ENCODE data around the gene LRCH2. TPM values are rescaled to one million over a fixed set of nuclear protein-coding genes. Genes with fewer than 3 reads are reported as not detected.

LRCH2 gene, protein sequence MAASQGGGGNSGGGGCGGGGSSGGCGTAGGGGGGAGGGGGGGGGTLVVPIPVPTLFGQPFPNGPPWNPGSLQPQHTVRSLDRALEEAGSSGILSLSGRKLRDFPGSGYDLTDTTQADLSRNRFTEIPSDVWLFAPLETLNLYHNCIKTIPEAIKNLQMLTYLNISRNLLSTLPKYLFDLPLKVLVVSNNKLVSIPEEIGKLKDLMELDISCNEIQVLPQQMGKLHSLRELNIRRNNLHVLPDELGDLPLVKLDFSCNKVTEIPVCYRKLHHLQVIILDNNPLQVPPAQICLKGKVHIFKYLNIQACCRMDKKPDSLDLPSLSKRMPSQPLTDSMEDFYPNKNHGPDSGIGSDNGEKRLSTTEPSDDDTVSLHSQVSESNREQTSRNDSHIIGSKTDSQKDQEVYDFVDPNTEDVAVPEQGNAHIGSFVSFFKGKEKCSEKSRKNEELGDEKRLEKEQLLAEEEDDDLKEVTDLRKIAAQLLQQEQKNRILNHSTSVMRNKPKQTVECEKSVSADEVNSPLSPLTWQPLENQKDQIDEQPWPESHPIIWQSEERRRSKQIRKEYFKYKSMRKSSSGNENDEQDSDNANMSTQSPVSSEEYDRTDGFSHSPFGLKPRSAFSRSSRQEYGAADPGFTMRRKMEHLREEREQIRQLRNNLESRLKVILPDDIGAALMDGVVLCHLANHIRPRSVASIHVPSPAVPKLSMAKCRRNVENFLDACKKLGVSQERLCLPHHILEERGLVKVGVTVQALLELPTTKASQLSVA
- 4.5 and 7.5 TPM in 2 replicates for total RNA-seq (2014; rRNA removed; shearing (Covaris generic))

DNA sequence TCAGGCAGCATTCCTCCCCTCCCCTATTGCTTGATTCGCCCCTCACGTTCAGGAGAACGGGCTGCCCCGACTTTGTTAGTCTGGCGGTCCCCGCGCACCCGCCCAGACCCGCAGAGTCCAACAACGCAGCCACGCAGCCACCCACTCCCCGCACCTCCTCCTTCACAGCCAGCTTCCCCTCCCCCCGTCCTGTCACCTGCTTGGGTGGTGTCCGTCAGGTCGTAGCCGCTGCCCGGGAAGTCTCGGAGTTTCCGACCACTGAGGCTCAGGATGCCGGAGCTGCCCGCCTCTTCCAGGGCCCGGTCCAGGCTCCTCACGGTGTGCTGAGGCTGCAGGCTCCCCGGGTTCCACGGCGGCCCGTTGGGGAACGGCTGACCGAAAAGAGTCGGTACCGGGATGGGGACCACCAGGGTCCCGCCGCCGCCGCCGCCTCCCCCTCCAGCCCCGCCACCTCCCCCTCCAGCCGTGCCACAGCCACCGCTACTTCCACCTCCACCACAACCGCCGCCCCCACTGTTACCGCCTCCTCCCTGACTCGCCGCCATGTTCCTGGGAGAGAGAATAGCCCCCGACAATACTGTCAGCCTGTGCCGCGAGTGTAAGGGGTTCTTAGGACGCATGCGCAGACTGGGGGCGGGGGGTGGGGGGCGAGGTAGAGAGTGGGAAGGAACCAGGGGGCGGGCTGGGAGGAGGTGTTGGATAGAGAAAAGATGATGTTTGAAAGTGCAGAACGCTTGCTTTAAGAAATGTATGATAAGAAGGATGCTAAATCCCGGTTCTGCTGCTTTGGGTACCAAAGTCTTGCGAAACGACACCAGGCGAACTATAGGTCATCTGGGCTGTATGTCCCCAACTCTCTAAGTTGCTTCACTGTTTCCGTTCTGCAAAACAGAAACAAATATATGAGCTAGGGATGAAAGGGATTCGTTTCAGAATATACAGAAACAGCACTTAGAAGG, at the start of gene LRCH2:
TSS of gene LRCH2 (minus strand) at position 600 of the 959 bp plus-strand sequence. CDS start at position 545, 55 bp downstream.
- Histone ChIP-seq H3K27me3 (ENCODE audit: control insufficient read depth, insufficient read depth, low read length) (peaks cover 6% of the 10 kb centered on the region; the same call in 1 of the 2 replicates), H3K4me3 (ENCODE audit: insufficient read depth, low read depth, low read length) (peak within 1 kb of the TSS; percentile 71)
- DNase-seq, result peak; percentile 89

DNA sequence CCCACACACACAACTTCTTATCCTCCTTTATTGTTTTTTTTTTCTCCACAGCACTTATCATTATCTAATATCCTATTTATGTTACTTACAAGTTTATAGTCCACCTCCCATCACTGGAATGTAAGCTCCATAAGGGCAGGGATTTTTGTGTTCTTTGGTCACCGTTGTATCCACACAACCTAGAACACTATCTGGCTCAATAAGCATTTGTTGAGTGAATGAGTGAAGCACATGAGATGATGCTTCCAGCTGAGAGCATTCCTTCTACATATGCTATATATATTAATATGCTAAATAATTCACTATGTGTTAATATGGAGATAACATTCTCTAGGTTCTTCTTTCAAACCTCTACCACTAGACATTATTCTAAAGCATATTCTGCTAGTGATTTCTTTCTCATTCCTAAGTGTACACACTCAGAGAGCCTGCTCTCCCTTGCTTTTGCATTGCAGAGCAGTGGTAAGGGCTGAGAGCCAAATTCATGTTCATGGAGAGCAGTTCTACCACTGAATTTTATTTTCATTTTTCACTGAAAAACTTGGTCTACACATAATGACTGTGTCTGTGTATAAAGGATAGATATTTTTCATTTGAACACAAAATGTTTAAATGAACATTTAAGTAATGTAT, 35.3 kb upstream of the LRCH2 start:
- H3K4me3 ChIP-seq (ENCODE audit: insufficient read depth, low read depth, low read length), result no peak overlapping the region
- H3K36me3 ChIP-seq (replicated peaks; ENCODE audit: control insufficient read depth, insufficient read depth, low read length), result no peaks in the 10 kb centered on the region
- DNase-seq, result no peak
- H3K27me3 ChIP-seq (ENCODE audit: control insufficient read depth, insufficient read depth, low read length), result no peaks in the 10 kb centered on the region

More for the DNA sequence above, at the start of gene LRCH2:
- no peaks in the 10 kb centered on the region for H3K36me3 ChIP-seq (replicated peaks; ENCODE audit: control insufficient read depth, insufficient read depth, low read length)

DNA sequence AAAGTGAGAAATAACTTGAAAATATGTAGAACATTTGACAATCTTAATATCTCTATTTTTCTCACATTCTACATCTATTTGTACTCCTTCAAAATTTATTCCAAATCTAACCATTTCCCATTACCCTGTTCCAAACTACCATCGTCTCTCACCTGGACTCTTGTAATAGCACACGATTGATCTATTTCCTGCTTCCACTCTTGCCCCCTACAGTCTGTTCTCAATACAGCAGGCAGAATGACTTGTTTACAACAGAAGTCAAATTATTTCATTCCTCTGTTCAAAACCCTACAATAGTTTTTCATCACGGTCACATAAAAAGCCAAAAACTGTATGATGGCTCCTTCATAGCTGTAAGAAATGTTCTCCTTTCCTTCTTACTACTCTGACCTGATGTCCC, 34.5 kb upstream of the LRCH2 start:
- DNase-seq, result peak; percentile 26
- no peak overlapping the region for H3K4me3 ChIP-seq (ENCODE audit: insufficient read depth, low read depth, low read length)
- no peaks in the 10 kb centered on the region for H3K36me3 ChIP-seq (replicated peaks; ENCODE audit: control insufficient read depth, insufficient read depth, low read length)
- H3K27me3 ChIP-seq (ENCODE audit: control insufficient read depth, insufficient read depth, low read length), result no peaks in the 10 kb centered on the region

DNA sequence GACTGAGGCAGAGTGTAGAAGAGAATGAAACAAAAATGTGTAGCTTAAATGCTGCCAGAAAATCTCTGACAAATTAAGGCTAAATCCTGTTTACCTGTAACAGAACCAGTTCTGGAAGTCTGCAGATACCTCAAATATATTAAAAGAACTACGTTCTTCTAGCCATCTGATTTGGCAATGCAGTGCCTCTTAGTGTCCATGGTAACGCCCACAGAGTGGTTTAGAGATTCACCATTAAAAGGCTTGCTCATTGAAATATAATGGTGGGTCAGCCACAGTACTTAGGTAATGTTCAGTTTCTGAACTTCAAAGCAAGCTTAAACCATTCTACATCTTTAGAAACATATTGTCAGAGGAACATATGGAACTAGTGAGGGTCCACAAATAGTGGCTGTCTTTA, 32.4 kb upstream of the LRCH2 start:
- Histone ChIP-seq H3K36me3 (replicated peaks; ENCODE audit: control insufficient read depth, insufficient read depth, low read length) (no peaks in the 10 kb centered on the region), H3K4me3 (ENCODE audit: insufficient read depth, low read depth, low read length) (no peak overlapping the region), H3K27me3 (ENCODE audit: control insufficient read depth, insufficient read depth, low read length) (no peaks in the 10 kb centered on the region)
- DNase-seq, result no peak

DNA sequence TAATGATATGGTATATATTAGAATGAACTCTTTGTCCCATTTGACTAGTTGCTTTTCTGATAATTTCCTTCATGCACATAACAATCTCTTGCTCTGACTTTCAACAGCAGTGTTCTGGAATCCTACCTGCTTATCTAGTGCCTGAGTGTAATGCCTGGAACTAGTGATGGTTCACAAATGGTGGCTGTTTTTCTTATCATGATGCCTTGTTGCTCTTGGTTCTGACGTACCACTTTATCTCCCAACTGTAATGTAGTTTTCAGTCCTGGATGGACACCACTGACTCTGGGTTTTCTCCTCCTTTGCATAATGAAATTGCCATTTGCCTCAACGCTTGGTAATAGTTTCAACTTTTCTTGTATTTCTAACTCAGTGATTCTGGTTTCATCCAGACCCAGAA, 30.1 kb upstream of the LRCH2 start:
- H3K4me3 ChIP-seq (ENCODE audit: insufficient read depth, low read depth, low read length), result no peak overlapping the region
- H3K36me3 ChIP-seq (replicated peaks; ENCODE audit: control insufficient read depth, insufficient read depth, low read length), result no peaks in the 10 kb centered on the region
- H3K27me3 ChIP-seq (ENCODE audit: control insufficient read depth, insufficient read depth, low read length), result no peaks in the 10 kb centered on the region
- DNase-seq, result no peak

DNA sequence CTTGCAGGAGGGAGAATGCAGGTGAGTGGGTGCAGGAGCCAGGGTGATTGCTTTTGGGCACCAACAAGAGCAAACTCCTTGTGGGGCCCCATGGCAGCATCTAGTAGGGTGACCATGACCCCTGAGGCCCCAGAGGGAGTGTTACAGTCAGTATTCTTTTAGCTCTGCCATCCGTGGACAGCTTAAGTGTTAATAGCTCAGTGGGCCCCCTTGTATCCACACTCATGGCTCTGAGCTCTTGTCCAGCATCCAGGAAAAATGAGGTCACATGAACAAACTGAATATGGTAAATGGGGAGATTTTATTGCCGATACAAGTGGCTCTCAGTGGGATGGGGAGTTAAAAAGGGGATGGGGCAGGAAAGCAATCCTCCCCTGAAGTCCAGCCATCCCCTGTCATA, 27.3 kb upstream of the LRCH2 start:
- no peak for DNase-seq
- no peak overlapping the region for H3K4me3 ChIP-seq (ENCODE audit: insufficient read depth, low read depth, low read length)
- H3K36me3 ChIP-seq (replicated peaks; ENCODE audit: control insufficient read depth, insufficient read depth, low read length), result no peaks in the 10 kb centered on the region
- H3K27me3 ChIP-seq (ENCODE audit: control insufficient read depth, insufficient read depth, low read length), result no peaks in the 10 kb centered on the region

DNA sequence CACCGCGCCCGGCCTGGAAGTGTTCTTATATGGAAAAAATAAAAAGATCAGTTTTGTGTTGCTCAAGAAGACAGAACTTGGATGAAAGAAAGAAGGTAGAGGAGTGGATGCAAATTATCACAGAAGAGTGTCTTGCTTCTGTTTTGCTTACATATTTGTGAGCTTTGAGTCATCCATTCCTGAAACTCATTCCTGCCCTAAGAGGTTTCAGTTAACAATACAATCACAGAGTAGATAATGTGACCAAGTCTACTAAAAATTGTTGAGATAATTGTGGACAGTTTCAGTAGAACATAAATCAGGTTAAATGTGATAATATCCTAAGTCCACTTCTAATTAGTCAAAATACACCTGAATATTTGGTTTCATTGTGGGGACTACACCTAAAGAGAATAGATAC, 26.4 kb upstream of the LRCH2 start:
- H3K36me3 ChIP-seq (replicated peaks; ENCODE audit: control insufficient read depth, insufficient read depth, low read length), result no peaks in the 10 kb centered on the region
- no peaks in the 10 kb centered on the region for H3K27me3 ChIP-seq (ENCODE audit: control insufficient read depth, insufficient read depth, low read length)
- no peak overlapping the region for H3K4me3 ChIP-seq (ENCODE audit: insufficient read depth, low read depth, low read length)
- no peak for DNase-seq

DNA sequence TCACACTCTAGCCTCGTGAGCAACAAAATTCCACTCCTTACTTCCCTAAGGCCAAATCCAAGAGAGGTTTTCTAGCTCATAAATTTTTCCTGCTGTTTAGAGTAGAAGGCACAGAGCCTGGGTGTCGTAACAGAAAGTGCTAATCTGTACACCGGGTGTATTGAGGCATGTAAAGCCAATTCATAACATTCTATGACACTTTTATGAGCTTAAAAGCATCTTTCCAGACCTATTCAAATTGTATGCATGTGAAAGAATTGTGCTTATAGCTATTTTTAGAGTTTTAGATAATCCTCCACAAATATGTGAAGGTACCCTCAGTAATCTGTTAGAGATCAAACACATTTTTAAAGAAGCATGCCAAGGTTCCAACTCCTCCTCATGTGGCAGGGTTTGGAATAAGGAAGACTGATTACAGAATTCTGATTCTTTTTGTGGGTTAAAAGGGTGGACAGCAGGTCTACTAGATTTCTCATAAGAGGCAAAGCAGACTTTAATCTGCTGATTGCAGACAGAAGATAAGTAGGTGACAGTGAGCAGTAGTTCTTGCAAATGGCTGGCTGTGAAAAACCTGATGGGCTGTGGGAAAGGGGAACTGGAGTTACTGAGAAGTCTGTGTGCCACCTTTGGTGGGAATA, 25.5 kb upstream of the LRCH2 start:
- no peak for DNase-seq
- Histone ChIP-seq H3K4me3 (ENCODE audit: insufficient read depth, low read depth, low read length) (no peak overlapping the region), H3K27me3 (ENCODE audit: control insufficient read depth, insufficient read depth, low read length) (no peaks in the 10 kb centered on the region), H3K36me3 (replicated peaks; ENCODE audit: control insufficient read depth, insufficient read depth, low read length) (no peaks in the 10 kb centered on the region)

DNA sequence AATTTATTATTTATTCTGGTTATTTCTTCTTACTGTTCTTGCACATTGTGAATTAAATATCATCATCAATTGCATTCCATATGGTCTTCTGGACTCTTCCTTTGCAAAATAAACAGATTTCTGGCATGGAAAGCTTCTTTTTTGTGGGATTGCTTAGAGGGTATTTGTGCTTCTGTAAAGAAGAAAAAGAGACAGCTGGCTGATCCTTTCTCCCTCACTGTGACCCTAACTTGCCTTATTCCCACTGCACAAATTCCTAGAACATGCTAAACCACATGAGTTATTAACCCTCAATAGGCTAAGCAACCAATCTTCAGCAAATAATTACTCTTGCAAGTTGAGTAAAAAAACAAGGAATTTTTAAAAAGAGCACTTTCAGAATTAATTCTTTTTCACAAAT, 23.8 kb upstream of the LRCH2 start:
- DNase-seq, result no peak
- H3K36me3 ChIP-seq (replicated peaks; ENCODE audit: control insufficient read depth, insufficient read depth, low read length), result no peaks in the 10 kb centered on the region
- H3K4me3 ChIP-seq (ENCODE audit: insufficient read depth, low read depth, low read length), result no peak overlapping the region
- no peaks in the 10 kb centered on the region for H3K27me3 ChIP-seq (ENCODE audit: control insufficient read depth, insufficient read depth, low read length)

DNA sequence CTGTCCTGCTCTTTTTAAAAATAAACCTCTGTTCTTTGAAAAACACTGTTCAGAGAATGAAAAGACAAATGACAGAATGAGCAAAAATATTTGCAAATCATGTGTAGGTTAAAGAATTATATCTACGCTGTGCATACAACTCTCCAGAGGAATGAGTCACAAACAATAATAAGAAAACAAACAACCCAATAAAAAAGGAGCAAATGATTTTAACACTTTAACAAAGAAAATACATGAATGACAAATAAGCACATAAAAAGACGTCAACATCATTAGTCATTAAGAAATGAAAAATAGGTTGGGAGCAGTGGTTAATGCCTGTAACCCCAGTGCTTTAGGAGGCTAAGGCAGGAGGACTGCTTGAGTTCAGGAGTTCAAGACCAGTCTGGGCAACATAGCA, 21.1 kb upstream of the LRCH2 start:
- H3K4me3 ChIP-seq (ENCODE audit: insufficient read depth, low read depth, low read length), result no peak overlapping the region
- DNase-seq, result no peak
- H3K36me3 ChIP-seq (replicated peaks; ENCODE audit: control insufficient read depth, insufficient read depth, low read length), result no peaks in the 10 kb centered on the region
- H3K27me3 ChIP-seq (ENCODE audit: control insufficient read depth, insufficient read depth, low read length), result no peaks in the 10 kb centered on the region

DNA sequence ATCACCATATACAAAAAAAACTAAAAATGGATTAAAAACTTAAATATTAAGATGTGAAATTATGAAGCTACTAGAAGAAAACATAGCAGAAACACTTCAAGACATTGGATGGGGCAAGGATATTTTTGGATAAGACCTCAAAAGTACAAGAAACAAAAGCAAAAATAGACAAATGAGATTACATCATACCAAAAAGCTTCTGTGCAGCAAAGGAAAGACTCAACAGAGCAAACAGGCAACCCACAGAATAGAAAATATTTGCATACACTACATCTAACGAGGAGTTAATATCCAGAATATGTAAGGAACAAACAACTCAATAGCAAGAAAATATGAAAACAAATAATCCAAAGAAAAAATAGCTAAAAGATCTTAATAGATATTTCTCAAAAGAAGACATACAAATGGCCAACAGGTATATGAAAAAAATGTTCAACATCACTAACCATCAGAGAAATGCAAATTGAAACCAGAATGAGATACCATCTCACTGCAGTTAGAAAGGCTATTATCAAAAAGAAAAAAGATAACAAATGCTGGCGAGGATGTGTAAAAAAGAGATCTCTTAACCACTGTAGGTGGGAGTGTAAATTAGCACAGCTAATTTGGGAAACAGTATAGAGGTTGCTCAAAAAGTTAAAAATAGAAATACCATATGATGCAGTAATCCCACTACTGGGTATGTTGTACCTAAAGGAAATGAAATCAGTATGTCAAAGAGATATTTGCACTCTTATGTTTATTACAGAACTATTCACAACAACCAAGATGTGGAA, 17.8 kb upstream of the LRCH2 start:
- Histone ChIP-seq H3K36me3 (replicated peaks; ENCODE audit: control insufficient read depth, insufficient read depth, low read length) (no peaks in the 10 kb centered on the region), H3K27me3 (ENCODE audit: control insufficient read depth, insufficient read depth, low read length) (no peaks in the 10 kb centered on the region), H3K4me3 (ENCODE audit: insufficient read depth, low read depth, low read length) (no peak overlapping the region)
- no peak for DNase-seq

DNA sequence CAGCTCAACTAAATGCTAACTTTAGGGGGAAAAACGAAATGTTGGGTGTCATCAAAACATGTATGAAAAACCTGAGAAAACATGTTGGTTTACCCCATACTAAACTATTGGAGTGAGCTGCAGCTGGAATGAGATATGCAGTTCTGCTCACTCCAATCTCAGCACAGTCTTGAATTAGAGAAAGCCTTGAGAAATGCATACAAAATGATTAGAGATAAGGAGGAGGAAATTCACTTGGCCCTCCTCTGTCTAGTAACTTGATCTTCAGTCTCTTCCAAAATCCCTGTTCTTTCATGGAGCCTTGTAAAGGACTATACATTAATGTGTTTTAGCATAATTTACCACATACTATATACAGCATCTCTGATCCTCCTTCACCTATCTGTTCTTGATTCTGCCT, 3.2 kb upstream of the LRCH2 start:
- Histone ChIP-seq H3K36me3 (replicated peaks; ENCODE audit: control insufficient read depth, insufficient read depth, low read length) (no peaks in the 10 kb centered on the region), H3K4me3 (ENCODE audit: insufficient read depth, low read depth, low read length) (no peak overlapping the region), H3K27me3 (ENCODE audit: control insufficient read depth, insufficient read depth, low read length) (peaks cover 6% of the 10 kb centered on the region; the same call in 1 of the 2 replicates)
- DNase-seq, result no peak

DNA sequence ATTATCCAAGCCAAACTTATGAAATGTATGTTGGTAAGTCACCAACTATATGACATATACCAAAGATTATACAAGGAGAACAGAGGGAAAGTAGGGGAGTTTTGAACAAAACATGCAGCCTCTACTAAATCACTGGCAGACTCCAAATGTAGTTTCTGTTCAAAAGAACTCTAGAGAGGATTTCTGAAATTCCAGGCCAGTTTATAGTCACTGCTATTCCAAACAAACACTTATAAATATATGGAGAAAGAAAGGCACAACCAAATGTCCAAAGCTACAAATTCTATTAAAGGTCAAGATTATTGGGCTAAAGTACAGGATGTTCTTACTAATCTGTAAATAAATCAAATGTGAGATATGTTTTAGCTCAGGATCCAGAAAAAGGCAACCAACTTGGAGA, 2.7 kb upstream of the LRCH2 start:
- Histone ChIP-seq H3K4me3 (ENCODE audit: insufficient read depth, low read depth, low read length) (no peak overlapping the region), H3K36me3 (replicated peaks; ENCODE audit: control insufficient read depth, insufficient read depth, low read length) (no peaks in the 10 kb centered on the region)

More for the DNA sequence above, 2.7 kb upstream of the LRCH2 start:
- no peak for DNase-seq
- peaks cover 6% of the 10 kb centered on the region; the same call in 1 of the 2 replicates for H3K27me3 ChIP-seq (ENCODE audit: control insufficient read depth, insufficient read depth, low read length)

Measured in H7 (cell line).